Mesenchymal stem cell (in vitro differentiated cells and primary cell): ENCODE results near the gene ARHGAP12.

Experiments used
- DNase-seq: peaks from one replicate; pipeline ENCODE4 v3.0.0-alpha.2; 2013
- H2AFZ ChIP-seq: one replicate; pipeline ENCODE4 v1.6.1; 2013; ENCODE audit warnings: low read depth, mild to moderate bottlenecking, control low read depth, inconsistent platforms, low read length, moderate library complexity
- H2AK5ac ChIP-seq: 2 replicates; pipeline ENCODE4 v1.6.1; 2013; ENCODE audit warnings: low read length, moderate library complexity, mild to moderate bottlenecking, inconsistent platforms; ENCODE audit not compliant: severe bottlenecking
- H2BK120ac ChIP-seq: one replicate; pipeline ENCODE4 v1.6.1; 2013; ENCODE audit warnings: low read depth, mild to moderate bottlenecking, inconsistent platforms, low read length, moderate library complexity
- H2BK12ac ChIP-seq, 2 experiments: one replicate each; pipeline ENCODE4 v1.6.1; 2013; ENCODE audit warnings: inconsistent platforms in 2 of 2, low read length in 2 of 2, mild to moderate bottlenecking in 2 of 2, moderate library complexity in 2 of 2, control low read depth in 1 of 2
- H2BK15ac ChIP-seq: one replicate; pipeline ENCODE4 v1.6.1; 2013; ENCODE audit warnings: mild to moderate bottlenecking, low read depth, inconsistent platforms; ENCODE audit not compliant: poor library complexity, severe bottlenecking
- H2BK5ac ChIP-seq: 2 replicates; pipeline ENCODE4 v1.6.1; 2013; ENCODE audit warnings: low read depth, mild to moderate bottlenecking, low read length, control low read depth, inconsistent platforms; ENCODE audit not compliant: poor library complexity, severe bottlenecking
- H3K14ac ChIP-seq, 2 experiments: one replicate each; pipeline ENCODE4 v1.6.1; 2013; ENCODE audit warnings: inconsistent platforms in 2 of 2, low read length in 2 of 2, control low read depth in 1 of 2, mild to moderate bottlenecking in 1 of 2, moderate library complexity in 1 of 2
- H3K18ac ChIP-seq, 2 experiments: one replicate each; pipeline ENCODE4 v1.6.1; 2013; ENCODE audit warnings: inconsistent platforms in 2 of 2, low read length in 2 of 2, control low read depth in 1 of 2, low read depth in 1 of 2, mild to moderate bottlenecking in 1 of 2
- H3K23ac ChIP-seq, 2 experiments: one replicate each; pipeline ENCODE4 v1.6.1; 2013; ENCODE audit warnings: inconsistent platforms in 2 of 2, low read length in 2 of 2, mild to moderate bottlenecking in 2 of 2, moderate library complexity in 2 of 2, control low read depth in 1 of 2
- H3K27ac ChIP-seq: 2 replicates; pipeline ENCODE4 v1.5.1; 2013; ENCODE audit warnings: mild to moderate bottlenecking, moderate library complexity, low read length, control low read depth, inconsistent platforms; ENCODE audit not compliant: poor library complexity, severe bottlenecking
- H3K27me3 ChIP-seq, 2 experiments: 2 replicates each; pipeline versions ENCODE4 v1.6.1 to v1.7.0; 2013; ENCODE audit warnings: low read length in 2 of 2, mild to moderate bottlenecking in 2 of 2, moderate library complexity in 2 of 2, control low read depth in 1 of 2, inconsistent platforms in 1 of 2; ENCODE audit not compliant: control insufficient read depth in 1 of 2, insufficient read depth in 1 of 2
- H3K36me3 ChIP-seq, 2 experiments: 2 replicates each; pipeline versions ENCODE4 v1.6.1 to v1.7.0; 2013; ENCODE audit warnings: low read length in 2 of 2, control low read depth in 1 of 2, inconsistent platforms in 1 of 2, low read depth in 1 of 2, mild to moderate bottlenecking in 1 of 2; ENCODE audit not compliant: insufficient read depth in 2 of 2, control insufficient read depth in 1 of 2
- H3K4ac ChIP-seq, 2 experiments: one replicate each; pipeline ENCODE4 v1.6.1; 2013; ENCODE audit warnings: inconsistent platforms in 2 of 2, low read length in 2 of 2, mild to moderate bottlenecking in 2 of 2, moderate library complexity in 2 of 2, control low read depth in 1 of 2, low read depth in 1 of 2
- H3K4me1 ChIP-seq: 2 replicates; pipeline ENCODE4 v1.6.1; 2013; ENCODE audit warnings: low read depth, low read length, control low read depth; ENCODE audit not compliant: control insufficient read depth, insufficient read depth
- H3K4me2 ChIP-seq: 2 replicates; pipeline ENCODE4 v1.6.1; 2013; ENCODE audit warnings: low read length, mild to moderate bottlenecking, inconsistent platforms; ENCODE audit not compliant: poor library complexity, severe bottlenecking
- H3K4me3 ChIP-seq, 2 experiments: 2 replicates each; pipeline versions ENCODE4 v1.5.1 to v1.7.0; 2013; ENCODE audit warnings: low read length in 2 of 2, mild to moderate bottlenecking in 2 of 2, control low read depth in 1 of 2, low read depth in 1 of 2; ENCODE audit not compliant: insufficient read depth in 1 of 2
- H3K79me1 ChIP-seq: replicated peaks from 2 replicates; pipeline ENCODE4 v1.6.1; 2013; ENCODE audit warnings: mild to moderate bottlenecking, control low read depth, low read length, inconsistent platforms; ENCODE audit not compliant: poor library complexity, severe bottlenecking
- H3K9ac ChIP-seq: 2 replicates; pipeline ENCODE4 v1.7.0; 2013; ENCODE audit warnings: mild to moderate bottlenecking, low read length, moderate library complexity
- H3K9me3 ChIP-seq: 2 replicates; pipeline ENCODE4 v1.7.0; 2013; ENCODE audit warnings: mild to moderate bottlenecking, low read length; ENCODE audit not compliant: control insufficient read depth
- H4K8ac ChIP-seq: one replicate; pipeline ENCODE4 v1.6.1; 2013; ENCODE audit warnings: inconsistent platforms, mild to moderate bottlenecking, low read length, moderate library complexity
- H4K91ac ChIP-seq: one replicate; pipeline ENCODE4 v1.6.1; 2013; ENCODE audit warnings: mild to moderate bottlenecking, low read length, inconsistent platforms
- WGBS: methylation state at CpG from one replicate; pipeline ENCODE4 v1.1.7; 2013; ENCODE audit warnings: mixed read lengths; 5-methylcytosine and 5-hydroxymethylcytosine counted together

ARHGAP12 gene

DNA sequence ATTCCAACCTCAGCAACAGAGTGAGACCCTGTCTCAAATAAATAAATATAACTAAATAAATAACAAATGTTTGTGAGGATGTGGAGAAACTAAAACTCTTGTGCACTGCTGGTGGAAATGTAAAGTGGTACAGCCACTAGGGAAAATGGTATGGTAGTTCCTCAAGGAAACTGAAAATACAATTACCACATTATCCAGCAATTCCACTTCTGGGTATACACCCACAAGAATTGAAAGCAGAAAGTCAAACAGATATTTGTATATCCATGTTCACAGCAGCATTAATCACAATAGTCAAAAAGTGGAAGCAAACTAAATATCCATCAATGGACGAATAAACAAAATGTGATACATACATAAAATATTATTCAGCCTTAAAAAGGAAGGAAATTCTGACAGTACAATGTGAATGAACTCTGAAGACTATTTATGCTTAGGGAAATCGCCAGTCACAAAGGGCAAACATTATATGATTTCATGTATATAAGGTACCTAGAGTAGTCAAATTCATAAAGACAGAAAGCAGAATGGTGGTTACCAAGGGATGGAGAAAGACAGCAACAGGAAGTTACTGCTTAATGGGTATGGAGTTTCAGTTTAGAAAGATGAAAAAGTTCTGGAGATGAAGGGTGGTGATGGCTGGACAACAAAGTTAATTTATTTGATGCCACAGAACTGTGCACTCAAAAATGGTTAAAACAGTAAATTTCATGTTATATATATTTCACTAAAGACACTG lies 9.8 kb downstream of the ARHGAP12 start:
- no peak overlapping the region for H3K23ac ChIP-seq
- H3K27ac ChIP-seq = no peak overlapping the region
- DNase-seq = no peak
- H3K14ac ChIP-seq = no peak overlapping the region
- H2AFZ ChIP-seq = no peak overlapping the region
- no peak overlapping the region for H2BK5ac ChIP-seq
- no peak overlapping the region for H2AK5ac ChIP-seq
- H3K18ac ChIP-seq = no peak overlapping the region
- H3K36me3 ChIP-seq = peaks cover 0 to 4% of the 10 kb centered on the region in 2 experiments
- H3K79me1 ChIP-seq = peaks cover 9% of the 10 kb centered on the region
- H3K27me3 ChIP-seq = no peaks in the 10 kb centered on the region
- no peak overlapping the region for H2BK120ac ChIP-seq
- no peak overlapping the region for H4K91ac ChIP-seq
- 100% methylated on average over 1 of the region's 2 CpGs for WGBS
- no peak overlapping the region for H3K4ac ChIP-seq
- no peak overlapping the region for H2BK15ac ChIP-seq
- no peak overlapping the region for H3K4me3 ChIP-seq
- no peaks in the 10 kb centered on the region for H3K9me3 ChIP-seq
- H3K4me1 ChIP-seq = no peaks in the 10 kb centered on the region
- no peak overlapping the region for H4K8ac ChIP-seq
- no peak overlapping the region for H2BK12ac ChIP-seq
- H3K9ac ChIP-seq = no peak overlapping the region
- H3K4me2 ChIP-seq = no peak overlapping the region

DNA sequence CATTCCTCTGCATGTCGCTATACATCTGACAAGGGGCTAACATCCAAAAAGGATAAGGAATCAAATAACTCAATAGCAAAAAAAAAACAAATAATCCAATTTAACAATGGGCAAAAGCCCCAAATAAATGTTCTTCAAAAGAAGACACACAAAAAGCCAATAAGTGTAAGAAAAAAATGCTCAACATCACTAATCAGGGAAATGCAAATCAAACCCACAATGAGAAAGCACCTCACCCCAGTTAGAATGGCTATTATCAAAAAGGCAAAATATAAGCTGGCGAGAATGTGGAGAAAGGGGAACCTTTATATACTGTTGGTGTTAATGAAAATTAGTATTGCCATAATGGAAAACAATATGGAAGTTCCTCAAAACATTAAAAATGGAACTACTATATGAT lies 14.3 kb downstream of the ARHGAP12 start:
- DNase-seq = no peak
- H3K14ac ChIP-seq = no peak overlapping the region
- no peaks in the 10 kb centered on the region for H3K27me3 ChIP-seq
- H4K91ac ChIP-seq = no peak overlapping the region
- no peak overlapping the region for H2BK12ac ChIP-seq
- peaks cover 2% of the 10 kb centered on the region for H3K4me1 ChIP-seq
- no peak overlapping the region for H3K4me2 ChIP-seq
- no peak overlapping the region for H2AK5ac ChIP-seq
- H3K79me1 ChIP-seq = peaks cover 13% of the 10 kb centered on the region
- H2BK5ac ChIP-seq = no peak overlapping the region
- no peak overlapping the region for H2BK120ac ChIP-seq
- H2AFZ ChIP-seq = no peak overlapping the region
- no peak overlapping the region for H4K8ac ChIP-seq
- 94% methylated on average over 1 of the region's 2 CpGs for WGBS
- no peak overlapping the region for H3K18ac ChIP-seq
- no peaks in the 10 kb centered on the region for H3K9me3 ChIP-seq
- H3K9ac ChIP-seq = no peak overlapping the region
- no peak overlapping the region for H3K4me3 ChIP-seq
- H3K23ac ChIP-seq = no peak overlapping the region
- H3K27ac ChIP-seq = no peak overlapping the region
- H2BK15ac ChIP-seq = no peak overlapping the region
- peaks cover 0 to 4% of the 10 kb centered on the region in 2 experiments for H3K36me3 ChIP-seq
- no peak overlapping the region for H3K4ac ChIP-seq

DNA sequence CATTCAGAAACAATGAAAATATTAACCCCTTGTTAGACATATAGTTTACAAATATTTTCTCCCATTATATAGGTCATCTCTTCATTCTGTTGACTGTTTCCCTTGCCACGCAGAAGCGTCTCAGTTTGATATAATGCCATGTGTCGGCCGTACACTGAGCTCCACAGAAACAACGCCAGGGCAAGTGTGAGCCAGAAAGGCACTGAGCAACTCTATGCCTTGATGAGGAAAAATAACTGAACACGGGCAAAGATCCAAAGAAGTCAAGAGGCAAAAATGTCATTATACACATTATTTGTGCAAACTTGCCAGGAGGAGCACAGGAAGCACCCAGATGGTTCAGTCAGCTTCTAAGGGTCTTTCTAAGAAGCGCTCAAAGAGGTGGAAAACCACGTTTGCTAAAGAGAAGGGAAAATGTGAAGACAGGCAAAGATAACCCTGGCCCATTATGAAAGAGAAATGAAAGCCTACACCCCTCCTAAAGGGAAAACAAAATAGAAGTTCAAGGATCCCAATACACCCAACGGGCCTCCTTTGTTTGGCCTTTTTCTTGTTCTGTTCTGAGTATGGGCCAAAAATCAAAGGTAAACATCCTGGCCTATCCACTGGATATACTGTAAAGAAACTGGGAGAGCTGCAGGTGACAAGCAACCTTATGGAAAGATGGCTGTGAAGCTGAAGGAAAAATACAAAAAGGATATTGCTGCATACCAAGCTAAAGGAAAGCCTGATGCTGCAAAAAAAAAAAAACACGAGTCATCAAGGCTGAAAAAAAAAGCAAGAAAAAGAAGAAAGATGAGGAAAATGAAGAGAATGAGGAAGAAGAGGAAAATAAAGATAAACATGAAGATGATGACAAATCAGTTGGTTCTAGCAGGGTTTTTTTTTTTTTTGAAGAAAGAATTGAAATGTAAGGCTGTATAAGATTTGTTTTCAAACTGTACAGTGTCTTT lies 15.5 kb downstream of the ARHGAP12 start:
- no peak overlapping the region for H3K4ac ChIP-seq
- H3K36me3 ChIP-seq = peaks cover 0 to 8% of the 10 kb centered on the region in 2 experiments
- H4K91ac ChIP-seq = no peak overlapping the region
- 87% methylated on average over 9 of the region's 10 CpGs for WGBS
- peak; percentile 41 for DNase-seq
- no peak overlapping the region for H2BK120ac ChIP-seq
- H3K9ac ChIP-seq = peak overlapping the region; percentile 49
- H2BK5ac ChIP-seq = no peak overlapping the region
- no peak overlapping the region for H2BK12ac ChIP-seq
- peak overlapping the region; percentile 31 for H2AK5ac ChIP-seq
- no peak overlapping the region for H3K23ac ChIP-seq
- H2BK15ac ChIP-seq = no peak overlapping the region
- H3K4me1 ChIP-seq = peaks cover 2% of the 10 kb centered on the region
- H3K4me3 ChIP-seq = peak overlapping the region in 1 of 2 experiments; percentile 60
- peaks cover 17% of the 10 kb centered on the region for H3K79me1 ChIP-seq
- H3K27ac ChIP-seq = no peak overlapping the region
- H3K27me3 ChIP-seq = no peaks in the 10 kb centered on the region
- H3K9me3 ChIP-seq = no peaks in the 10 kb centered on the region
- H3K4me2 ChIP-seq = no peak overlapping the region
- H3K18ac ChIP-seq = peak overlapping the region; percentile 34 to 60
- no peak overlapping the region for H3K14ac ChIP-seq
- H2AFZ ChIP-seq = no peak overlapping the region
- H4K8ac ChIP-seq = no peak overlapping the region

DNA sequence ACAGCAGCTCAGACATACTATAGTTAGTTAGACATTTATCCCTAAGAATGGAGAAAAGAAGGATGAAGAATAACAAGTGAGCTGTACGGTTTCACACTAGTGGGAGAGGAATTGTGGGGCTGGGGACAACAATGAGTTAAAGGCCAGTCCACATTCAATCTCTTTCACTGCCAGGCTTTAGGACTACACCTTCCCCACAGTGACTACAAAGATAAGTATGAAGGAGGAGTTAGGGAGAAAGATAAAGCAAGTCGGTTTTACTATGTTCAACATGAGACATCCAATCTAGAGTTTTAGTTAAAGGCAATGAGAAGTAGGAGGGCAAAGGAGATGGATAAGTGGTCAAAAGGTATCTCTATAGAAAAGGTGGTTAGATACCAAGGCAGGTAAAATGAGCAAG lies 16.3 kb downstream of the ARHGAP12 start:
- no peak overlapping the region for H2BK5ac ChIP-seq
- no peak overlapping the region for H3K23ac ChIP-seq
- no peaks in the 10 kb centered on the region for H3K27me3 ChIP-seq
- peak overlapping the region in 1 of 2 experiments; percentile 40 for H3K18ac ChIP-seq
- no peak overlapping the region for H3K27ac ChIP-seq
- H3K9me3 ChIP-seq = no peaks in the 10 kb centered on the region
- peaks cover 17% of the 10 kb centered on the region for H3K79me1 ChIP-seq
- no peak overlapping the region for H2AFZ ChIP-seq
- peaks cover 2% of the 10 kb centered on the region for H3K4me1 ChIP-seq
- no peak overlapping the region for H2BK15ac ChIP-seq
- 42% methylated on average over 2 of the region's 2 CpGs for WGBS
- H3K4ac ChIP-seq = no peak overlapping the region
- no peak overlapping the region for H2BK120ac ChIP-seq
- no peak overlapping the region for H3K4me2 ChIP-seq
- no peak overlapping the region for H2BK12ac ChIP-seq
- no peak overlapping the region for H3K14ac ChIP-seq
- H4K8ac ChIP-seq = no peak overlapping the region
- H4K91ac ChIP-seq = no peak overlapping the region
- DNase-seq = peak; percentile 20
- H2AK5ac ChIP-seq = no peak overlapping the region
- H3K36me3 ChIP-seq = peaks cover 0 to 13% of the 10 kb centered on the region in 2 experiments
- H3K9ac ChIP-seq = peak overlapping the region; percentile 49
- peak overlapping the region in 1 of 2 experiments; percentile 60 for H3K4me3 ChIP-seq
